Activated T-helper 1 cell treated with anti-CD3 and anti-CD28 coated beads, Interleukin-12 subunit alpha, Interleukin-12 subunit beta, Interleukin-2, Interleukin-4 antibody, amounts not matched to agents 30 ng/mL and 10 ng/mL and 1 ng/mL, durations not matched to agents 14 hours and 24 hours and 36 hours (primary cell): ENCODE data around the gene LRRC58. TPM values are rescaled to one million over a fixed set of nuclear protein-coding genes. Genes with fewer than 3 reads are reported as not detected.

Source experiments
- DNase-seq: peaks from one replicate; pipeline ENCODE4 v3.0.0; 2021; ENCODE audit warnings: low spot score
- H3K27ac Mint-ChIP-seq: one replicate; pipeline ENCODE4 v1.8.0; 2021; ENCODE audit warnings: mild to moderate bottlenecking, mixed read lengths
- H3K27me3 Mint-ChIP-seq: one replicate; pipeline ENCODE4 v1.8.0; 2022; ENCODE audit warnings: mild to moderate bottlenecking, moderate library complexity, mixed read lengths; ENCODE audit not compliant: insufficient read depth
- H3K36me3 Mint-ChIP-seq: one replicate; pipeline ENCODE4 v1.8.0; 2021; ENCODE audit warnings: low read depth, mixed read lengths
- H3K4me1 Mint-ChIP-seq: one replicate; pipeline ENCODE4 v1.8.0; 2021; ENCODE audit warnings: low read depth, mixed read lengths
- H3K4me3 Mint-ChIP-seq: one replicate; pipeline ENCODE4 v1.8.0; 2021; ENCODE audit warnings: mild to moderate bottlenecking, moderate library complexity, mixed read lengths
- H3K9me3 Mint-ChIP-seq: one replicate; pipeline ENCODE4 v1.8.0; 2021; ENCODE audit warnings: mixed read lengths
- intact Hi-C: fragments of 100-400 bp; cut with micrococcal nuclease; formaldehyde crosslinking; loops from one replicate; pipeline ENCODE4 v1.15.1; 2024
- total RNA-seq: library from RNA; stranded (reverse); gene quantifications from 2 replicates; pipeline ENCODE4 v1.2.3, GENCODE V29; 2022

Gene LRRC58
- total RNA-seq, 1 donor from 2014 or later = 26.9 TPM

DNA sequence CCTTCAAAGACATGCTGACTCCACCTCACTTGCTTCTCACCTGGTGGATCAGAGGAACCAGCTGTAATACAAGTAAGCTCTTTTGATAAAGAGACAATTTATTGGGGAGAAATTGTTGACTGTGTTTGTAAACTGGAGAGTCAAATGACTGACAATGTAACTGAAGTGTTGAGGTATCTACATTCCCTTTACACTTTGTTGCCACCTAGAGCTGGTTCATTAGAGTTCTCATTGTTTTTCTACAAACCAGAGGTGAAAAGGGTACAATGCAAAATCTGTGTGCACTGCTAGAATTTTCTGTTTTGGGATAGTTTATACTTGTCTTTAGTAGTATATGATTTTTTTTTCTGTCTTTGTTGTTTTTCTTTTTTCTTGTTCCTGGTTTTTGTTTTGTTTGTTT, 8.7 kb upstream of the LRRC58 start:
- H3K9me3 Mint-ChIP-seq = no peaks in the 10 kb centered on the region
- no peak overlapping the region for H3K4me3 Mint-ChIP-seq
- no peak for DNase-seq
- H3K27ac Mint-ChIP-seq = no peak overlapping the region
- intact Hi-C loops = loop anchor here (1.0 to 10.0 kb wide), 2 partner anchors 114 to 437 kb away; no protein-coding TSS in a partner anchor
- H3K4me1 Mint-ChIP-seq = no peaks in the 10 kb centered on the region
- no peaks in the 10 kb centered on the region for H3K36me3 Mint-ChIP-seq
- H3K27me3 Mint-ChIP-seq = peaks cover 54% of the 10 kb centered on the region

DNA sequence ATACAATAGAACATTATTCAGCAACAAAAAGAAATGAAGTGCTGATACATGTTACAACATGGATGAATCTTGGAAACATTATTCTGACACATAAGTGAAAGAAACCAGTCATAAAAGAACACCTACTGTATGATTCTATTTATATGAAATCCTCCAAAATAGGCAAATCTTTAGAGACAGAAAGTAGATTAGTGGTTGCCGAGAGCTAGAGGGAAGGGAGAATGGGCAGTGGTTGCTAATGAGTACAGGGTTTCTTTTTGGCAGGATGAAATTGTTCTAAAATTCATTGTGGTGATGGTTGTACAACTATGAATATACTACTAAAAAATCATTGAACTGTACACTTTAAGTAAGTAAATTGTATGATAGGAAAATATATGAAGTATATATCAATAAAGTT, 6.3 kb upstream of the LRRC58 start:
- Mint-ChIP-seq H3K27ac (no peak overlapping the region), H3K4me3 (no peak overlapping the region), H3K27me3 (peaks cover 59% of the 10 kb centered on the region), H3K9me3 (no peaks in the 10 kb centered on the region), H3K36me3 (no peaks in the 10 kb centered on the region), H3K4me1 (no peaks in the 10 kb centered on the region)
- intact Hi-C loops = loop anchor here (10.0 kb wide), 1 partner anchor 439 kb away; no protein-coding TSS in a partner anchor
- DNase-seq = no peak

DNA sequence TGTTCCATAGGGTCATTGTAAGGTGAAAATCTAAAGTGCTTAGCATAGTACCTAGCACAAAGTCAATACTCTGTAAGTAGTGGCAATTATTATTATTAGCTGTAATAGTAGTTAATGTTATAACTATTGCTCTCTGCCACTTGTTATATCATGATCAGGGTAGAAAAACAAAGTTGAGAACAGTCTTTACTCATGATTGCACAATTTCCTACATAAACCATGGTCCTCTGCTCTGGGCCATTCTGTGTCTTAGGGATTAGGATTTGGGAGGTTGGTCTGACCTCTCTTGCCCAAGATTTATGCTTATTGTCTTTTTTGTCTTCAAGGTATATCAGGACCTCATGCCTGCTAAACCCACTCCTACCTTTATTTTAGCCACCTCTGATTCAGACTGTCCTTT, 4.3 kb upstream of the LRRC58 start:
- H3K27ac Mint-ChIP-seq = no peak overlapping the region
- intact Hi-C loops = loop anchor here (10.0 kb wide), 1 partner anchor 441 kb away; no protein-coding TSS in a partner anchor
- H3K4me1 Mint-ChIP-seq = peaks cover 9% of the 10 kb centered on the region
- H3K36me3 Mint-ChIP-seq = no peaks in the 10 kb centered on the region
- no peak overlapping the region for H3K4me3 Mint-ChIP-seq
- no peaks in the 10 kb centered on the region for H3K9me3 Mint-ChIP-seq
- peaks cover 57% of the 10 kb centered on the region for H3K27me3 Mint-ChIP-seq
- no peak for DNase-seq

DNA sequence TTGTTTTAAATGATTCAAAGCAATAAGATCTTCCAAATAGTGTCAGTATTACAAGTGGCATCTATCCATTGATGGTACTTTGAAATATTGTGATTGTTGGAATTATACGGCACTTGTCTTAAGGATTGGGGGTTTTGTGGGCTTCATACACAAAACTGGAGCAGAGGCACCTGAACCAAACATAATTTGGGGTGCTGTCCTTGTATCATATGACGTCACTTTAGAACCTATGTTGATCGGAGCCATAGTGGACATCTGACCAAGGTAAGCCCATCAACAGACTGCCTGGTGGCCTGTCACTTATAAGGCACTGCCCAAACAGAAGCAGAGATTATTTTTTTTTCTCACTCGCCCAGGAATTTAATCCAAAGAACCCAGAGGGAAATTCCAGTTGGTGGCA, 2.9 kb upstream of the LRRC58 start:
- Mint-ChIP-seq H3K4me3 (no peak overlapping the region), H3K36me3 (peaks cover 9% of the 10 kb centered on the region), H3K27me3 (peaks cover 48% of the 10 kb centered on the region), H3K4me1 (peaks cover 21% of the 10 kb centered on the region), H3K27ac (no peak overlapping the region), H3K9me3 (no peaks in the 10 kb centered on the region)
- no peak for DNase-seq
- intact Hi-C loops = loop anchor here (10.0 kb wide), 1 partner anchor 443 kb away; no protein-coding TSS in a partner anchor

DNA sequence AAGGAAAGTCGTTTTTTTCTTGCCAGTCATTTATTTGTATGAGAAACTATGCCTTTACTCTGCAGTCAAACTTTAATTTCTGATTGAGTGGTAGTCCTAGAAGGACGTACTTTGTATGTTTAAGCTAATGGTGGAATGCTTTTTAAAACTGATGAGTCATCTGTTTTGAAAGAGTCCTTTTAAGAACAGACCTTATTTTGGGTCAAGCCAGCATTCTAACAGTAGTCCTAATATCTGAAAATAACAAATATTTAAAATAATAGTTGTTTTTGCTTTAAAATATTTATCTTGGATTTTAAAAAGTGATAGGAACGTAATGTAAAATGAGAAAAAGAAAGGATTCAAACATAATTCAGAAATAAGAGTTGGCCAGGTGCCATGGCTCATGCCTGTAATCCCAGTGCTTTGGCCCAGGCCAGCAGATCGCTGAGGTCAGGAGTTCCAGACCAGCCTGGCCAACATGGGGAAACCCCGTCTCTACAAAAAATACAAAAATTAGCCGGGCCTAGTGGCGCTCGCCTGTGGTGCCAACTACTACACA, 1.3 kb upstream of the LRRC58 start:
- peaks cover 18% of the 10 kb centered on the region for H3K36me3 Mint-ChIP-seq
- intact Hi-C loops = loop anchor here (10.0 kb wide), 1 partner anchor 444 kb away; no protein-coding TSS in a partner anchor
- peaks cover 37% of the 10 kb centered on the region for H3K27me3 Mint-ChIP-seq
- no peaks in the 10 kb centered on the region for H3K9me3 Mint-ChIP-seq
- peak overlapping the region; percentile 54 for H3K4me3 Mint-ChIP-seq
- peaks cover 33% of the 10 kb centered on the region for H3K4me1 Mint-ChIP-seq
- no peak for DNase-seq
- no peak overlapping the region for H3K27ac Mint-ChIP-seq

DNA sequence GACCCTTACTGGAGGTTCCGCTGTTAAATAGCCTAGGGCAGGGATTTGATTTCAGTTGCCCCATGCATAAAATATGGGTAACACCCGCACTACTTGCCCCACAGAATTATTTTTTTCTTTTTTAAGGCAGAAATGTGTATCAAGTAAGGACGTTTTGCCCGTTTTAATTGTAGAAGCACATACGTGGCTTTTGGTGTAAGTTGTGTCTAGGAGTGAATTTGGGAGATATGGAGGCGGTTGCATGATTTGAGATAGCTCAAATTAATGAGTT, 636 bp upstream of the LRRC58 start:
- Mint-ChIP-seq H3K9me3 (no peaks in the 10 kb centered on the region), H3K27me3 (peaks cover 31% of the 10 kb centered on the region), H3K27ac (peak overlapping the region; percentile 83), H3K4me3 (peak overlapping the region; percentile 92), H3K4me1 (peaks cover 40% of the 10 kb centered on the region), H3K36me3 (peaks cover 18% of the 10 kb centered on the region)
- no peak for DNase-seq
- intact Hi-C loops = loop anchor here (1.0 to 10.0 kb wide), 15 partner anchors 11 to 1085 kb away; partner anchors contain the start of genes ARHGAP31, CFAP91, GSK3B and GTF2E1

DNA sequence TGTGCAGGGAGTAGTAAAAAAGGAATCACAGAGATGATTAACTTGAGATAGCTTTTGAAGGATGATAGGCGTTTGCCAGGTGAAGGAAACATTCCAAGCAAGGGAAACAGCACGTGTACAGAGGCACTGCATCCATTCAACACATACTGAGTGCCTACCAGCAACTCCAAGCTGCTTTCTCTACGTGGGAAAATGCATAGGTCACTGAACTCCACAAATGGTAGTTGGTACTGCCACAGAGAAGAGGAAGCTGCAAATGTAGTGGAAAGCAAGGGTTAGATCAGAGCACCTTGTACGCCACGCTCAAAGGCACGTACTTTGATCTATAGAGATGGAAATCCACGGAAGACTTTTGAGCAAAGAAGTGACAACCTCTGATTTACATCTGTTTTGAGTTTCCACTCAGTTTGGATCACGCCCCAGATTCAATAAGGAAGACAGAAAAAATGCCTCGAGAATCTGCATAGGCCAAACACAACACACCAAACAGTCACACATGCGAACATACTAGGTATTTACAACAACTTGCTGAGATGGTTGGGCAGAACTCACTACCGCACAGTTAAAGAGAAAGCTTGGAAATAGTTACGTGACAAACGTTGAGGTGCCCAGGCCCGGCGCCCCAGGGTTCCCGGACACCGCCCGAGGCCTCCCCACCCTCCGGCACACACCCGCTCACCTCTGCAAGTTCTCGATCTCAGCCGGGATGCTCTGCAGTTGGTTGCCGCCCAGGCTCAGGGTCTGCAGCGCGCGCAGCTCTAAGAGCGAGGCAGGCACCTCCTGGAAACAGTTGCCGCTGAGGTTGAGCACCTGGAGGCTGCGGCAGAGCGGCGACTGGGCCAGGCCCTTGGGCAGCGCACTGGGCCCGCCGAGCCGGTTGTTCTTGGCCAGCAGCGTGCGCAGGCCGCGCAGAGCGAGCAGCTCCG, 826 bp downstream of the LRRC58 start:
- peaks cover 25% of the 10 kb centered on the region for H3K36me3 Mint-ChIP-seq
- peaks cover 55% of the 10 kb centered on the region for H3K4me1 Mint-ChIP-seq

DNA sequence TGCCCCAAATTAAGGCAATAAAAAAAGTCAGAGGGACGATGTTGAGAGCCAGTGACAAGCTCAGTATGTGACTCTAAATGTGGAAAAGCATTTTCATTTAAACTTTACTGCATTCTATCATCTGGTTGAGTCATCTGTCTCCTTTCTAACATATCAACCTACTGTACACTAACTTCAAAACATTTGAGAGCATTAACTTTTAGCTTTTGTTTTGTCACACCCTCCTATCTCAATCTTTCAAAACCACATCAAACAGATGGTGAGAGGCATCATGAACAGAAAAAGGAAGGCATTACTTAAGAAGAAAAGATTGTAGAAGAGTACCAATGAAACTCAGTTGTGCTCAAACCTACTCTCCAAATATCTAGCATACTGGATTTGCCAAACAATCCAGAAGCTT, 4.8 kb downstream of the LRRC58 start:
- intact Hi-C loops = loop anchor here (2.0 to 10.0 kb wide), 4 partner anchors 432 to 1090 kb away; partner anchors contain the start of genes POGLUT1 and TMEM39A
- peaks cover 48% of the 10 kb centered on the region for H3K36me3 Mint-ChIP-seq
- peaks cover 47% of the 10 kb centered on the region for H3K4me1 Mint-ChIP-seq
- H3K9me3 Mint-ChIP-seq = peaks cover 12% of the 10 kb centered on the region
- H3K27me3 Mint-ChIP-seq = no peaks in the 10 kb centered on the region
- H3K27ac Mint-ChIP-seq = peak overlapping the region; percentile 82
- H3K4me3 Mint-ChIP-seq = peak overlapping the region; percentile 48
- DNase-seq = no peak

More for the DNA sequence above, 826 bp downstream of the LRRC58 start:
- H3K27ac Mint-ChIP-seq = peak overlapping the region; percentile 88
- intact Hi-C loops = loop anchor here (2.0 to 10.0 kb wide), 9 partner anchors 210 to 1086 kb away; partner anchors contain the start of genes ARHGAP31, CFAP91, NDUFB4 and POGLUT1
- peak; percentile 51 for DNase-seq
- H3K9me3 Mint-ChIP-seq = no peaks in the 10 kb centered on the region
- H3K4me3 Mint-ChIP-seq = peak overlapping the region; percentile 92
- peaks cover 23% of the 10 kb centered on the region for H3K27me3 Mint-ChIP-seq

DNA sequence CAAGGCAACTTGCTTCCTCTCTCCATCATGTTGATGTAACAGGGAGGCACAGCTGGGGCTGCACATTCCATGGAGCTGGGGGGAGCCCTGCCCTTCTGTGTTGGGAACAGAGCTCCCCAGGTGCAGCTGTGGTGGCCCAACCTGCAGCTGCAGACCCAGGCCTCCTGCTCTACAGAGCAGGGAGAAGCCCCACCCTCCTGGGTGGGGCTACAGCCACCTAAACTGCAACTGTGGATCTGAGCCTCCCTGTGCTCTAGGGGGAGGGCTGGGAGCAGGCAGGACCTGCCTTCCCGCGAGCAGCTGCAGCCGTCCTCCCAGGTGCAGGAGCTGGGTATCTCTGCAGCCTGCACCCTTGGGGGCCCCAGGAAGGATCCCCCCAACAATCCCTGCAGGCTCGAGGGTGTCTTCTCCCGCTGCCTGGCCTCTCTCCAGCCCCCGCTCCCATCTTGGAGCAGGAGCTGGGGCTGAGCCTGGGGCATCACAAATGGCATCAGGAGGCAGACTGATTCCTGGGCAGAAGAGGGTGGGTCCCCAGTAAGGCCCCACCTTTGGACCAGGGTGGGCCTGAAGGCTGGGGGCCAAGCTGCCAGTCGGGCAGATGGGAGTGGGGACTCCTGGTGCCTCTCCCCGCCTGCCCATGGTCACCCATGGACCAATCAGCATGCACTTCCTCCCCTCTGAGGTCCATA, 7.4 kb downstream of the LRRC58 start:
- no peak overlapping the region for H3K27ac Mint-ChIP-seq
- H3K4me3 Mint-ChIP-seq = no peak overlapping the region
- peaks cover 49% of the 10 kb centered on the region for H3K36me3 Mint-ChIP-seq
- H3K27me3 Mint-ChIP-seq = no peaks in the 10 kb centered on the region
- H3K9me3 Mint-ChIP-seq = peaks cover 20% of the 10 kb centered on the region
- no peak for DNase-seq
- peaks cover 46% of the 10 kb centered on the region for H3K4me1 Mint-ChIP-seq
- intact Hi-C loops = loop anchor here (10.0 kb wide), 2 partner anchors 877 to 1093 kb away; partner anchors contain the start of genes POGLUT1 and TMEM39A

DNA sequence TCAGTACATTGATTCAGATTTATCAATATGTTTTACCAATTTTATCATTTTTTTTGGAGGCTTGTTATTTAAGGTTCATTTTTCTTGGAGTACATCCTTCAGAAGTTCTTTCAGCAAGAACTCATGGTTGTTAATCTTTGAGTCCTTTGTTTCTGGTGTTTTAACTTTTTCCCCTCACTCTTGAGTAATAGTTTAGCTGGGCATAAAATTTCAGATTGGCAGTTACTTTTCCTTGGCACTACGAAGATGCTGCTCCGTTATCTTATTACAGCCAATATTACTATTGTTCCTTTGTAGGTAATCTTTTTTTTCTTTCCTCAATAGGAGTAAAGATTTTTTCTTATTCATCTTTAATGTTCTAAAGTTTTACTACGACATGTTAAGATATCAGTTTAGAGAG, 9.8 kb downstream of the LRRC58 start:
- DNase-seq = no peak

DNA sequence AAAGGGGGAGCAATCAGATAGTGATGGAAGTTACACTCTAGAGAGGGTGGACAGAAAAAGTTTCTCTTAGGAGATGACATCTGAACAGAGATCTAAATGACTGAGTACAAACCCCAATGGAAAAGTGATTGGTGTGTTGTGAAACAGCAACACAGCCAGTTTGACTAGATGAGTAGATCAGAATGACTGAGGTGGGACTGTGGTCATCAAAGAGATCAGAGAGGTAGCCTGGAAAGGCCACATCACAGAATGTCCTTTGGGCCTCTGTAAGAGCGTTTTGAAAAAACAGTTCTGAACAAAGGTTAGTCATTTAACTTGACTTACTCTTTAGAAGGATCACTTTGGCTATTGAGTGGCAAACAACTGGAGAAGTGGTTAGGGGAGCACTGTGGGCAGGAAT, 10.6 kb downstream of the LRRC58 start:
- Mint-ChIP-seq H3K27ac (peak overlapping the region; percentile 34), H3K36me3 (peaks cover 49% of the 10 kb centered on the region), H3K9me3 (peaks cover 20% of the 10 kb centered on the region), H3K4me1 (peaks cover 22% of the 10 kb centered on the region), H3K27me3 (no peaks in the 10 kb centered on the region), H3K4me3 (peak overlapping the region; percentile 11)
- DNase-seq = no peak
- intact Hi-C loops = loop anchor here (1.0 to 5.0 kb wide), 2 partner anchors 11 to 184 kb away; partner anchors contain the start of gene LRRC58

More for the DNA sequence above, 9.8 kb downstream of the LRRC58 start:
- intact Hi-C loops = loop anchor here (5.0 kb wide), 1 partner anchor 183 kb away; no protein-coding TSS in a partner anchor
- H3K4me3 Mint-ChIP-seq = no peak overlapping the region
- peaks cover 47% of the 10 kb centered on the region for H3K36me3 Mint-ChIP-seq
- peaks cover 20% of the 10 kb centered on the region for H3K9me3 Mint-ChIP-seq
- no peaks in the 10 kb centered on the region for H3K27me3 Mint-ChIP-seq
- H3K4me1 Mint-ChIP-seq = peaks cover 31% of the 10 kb centered on the region
- no peak overlapping the region for H3K27ac Mint-ChIP-seq

DNA sequence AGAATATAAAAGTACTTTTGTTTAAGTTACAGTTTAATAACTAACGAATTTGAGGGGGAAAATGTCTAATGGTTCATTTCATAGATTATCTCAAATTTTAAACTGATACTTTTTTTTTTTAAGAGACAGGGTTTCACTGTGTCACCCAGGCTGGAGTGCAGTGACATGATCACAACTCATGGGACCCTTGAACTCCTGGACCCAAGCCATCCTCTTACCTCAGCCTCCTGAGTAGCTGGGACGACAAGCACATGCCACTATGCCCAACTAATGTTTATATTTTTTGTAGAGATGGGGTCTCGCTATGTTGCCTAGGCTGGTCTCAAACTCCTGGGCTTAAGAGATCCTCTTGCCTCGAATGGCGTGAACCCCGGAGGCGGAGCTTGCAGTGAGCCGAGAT, 16.5 kb downstream of the LRRC58 start:
- peaks cover 35% of the 10 kb centered on the region for H3K36me3 Mint-ChIP-seq
- DNase-seq = no peak
- intact Hi-C loops = no loop called here
- no peaks in the 10 kb centered on the region for H3K9me3 Mint-ChIP-seq
- no peaks in the 10 kb centered on the region for H3K27me3 Mint-ChIP-seq
- H3K4me3 Mint-ChIP-seq = no peak overlapping the region
- H3K27ac Mint-ChIP-seq = no peak overlapping the region
- H3K4me1 Mint-ChIP-seq = peaks cover 6% of the 10 kb centered on the region
